OCI-M1 (cell line): ENCODE data around the gene ZC3HAV1.

Experiments
- DNase-seq: peaks from one replicate; lab custom pipeline; 2025; lab: John Stamatoyannopoulos, UW

Gene ZC3HAV1

DNA sequence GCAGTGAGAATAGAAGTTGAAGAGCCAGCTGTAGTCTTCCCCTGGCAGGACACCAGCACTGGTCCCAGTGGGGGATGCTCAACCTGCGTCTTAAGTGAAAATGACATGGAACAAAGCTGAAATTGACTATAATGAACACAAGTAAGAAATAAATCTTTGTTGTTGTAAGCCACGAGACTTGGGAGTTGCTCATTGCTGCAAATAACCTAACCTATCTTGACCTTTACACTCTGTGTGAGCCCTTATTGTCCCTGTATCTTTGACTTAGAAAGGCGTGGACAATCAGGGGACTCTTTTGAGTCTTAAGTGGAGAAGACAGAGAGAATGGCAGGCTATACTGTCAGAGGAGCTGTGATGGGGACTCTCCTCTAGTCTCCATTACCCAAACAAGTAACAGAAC, 90.6 kb downstream of the ZC3HAV1 start:
- DNase-seq = no peak

- DNase-seq = peak; percentile 67
Measured at GRCh38 chr7:139016931-139017511, 92.5 kb downstream of the ZC3HAV1 start.

GRCh38 chr7:139011373-139011772, 98.1 kb downstream of the ZC3HAV1 start:
- no peak for DNase-seq

GRCh38 chr7:139004321-139005090, 105.0 kb downstream of the ZC3HAV1 start:
- peak; percentile 3 for DNase-seq

DNA sequence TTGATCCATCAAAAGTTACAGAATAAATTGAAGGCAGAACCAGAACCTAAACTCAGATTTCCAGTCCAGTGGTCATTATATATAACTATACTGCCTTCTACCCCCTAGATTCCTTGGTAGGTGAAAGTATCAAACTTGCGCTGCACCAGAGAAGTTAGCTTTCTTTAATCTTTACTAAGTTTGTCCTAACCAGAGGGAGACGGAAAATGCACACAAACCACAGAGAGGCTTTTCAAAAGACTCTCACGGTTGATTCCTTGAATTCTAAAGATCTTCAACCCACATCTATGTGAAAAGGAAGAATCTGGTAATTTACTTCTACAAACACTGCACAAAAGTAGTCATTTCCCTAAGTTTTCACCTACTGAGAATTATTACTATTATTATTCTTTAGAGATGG, 110.1 kb downstream of the ZC3HAV1 start:
- no peak for DNase-seq
